Measurements from ENCODE around the gene PRUNE1.

DNA sequence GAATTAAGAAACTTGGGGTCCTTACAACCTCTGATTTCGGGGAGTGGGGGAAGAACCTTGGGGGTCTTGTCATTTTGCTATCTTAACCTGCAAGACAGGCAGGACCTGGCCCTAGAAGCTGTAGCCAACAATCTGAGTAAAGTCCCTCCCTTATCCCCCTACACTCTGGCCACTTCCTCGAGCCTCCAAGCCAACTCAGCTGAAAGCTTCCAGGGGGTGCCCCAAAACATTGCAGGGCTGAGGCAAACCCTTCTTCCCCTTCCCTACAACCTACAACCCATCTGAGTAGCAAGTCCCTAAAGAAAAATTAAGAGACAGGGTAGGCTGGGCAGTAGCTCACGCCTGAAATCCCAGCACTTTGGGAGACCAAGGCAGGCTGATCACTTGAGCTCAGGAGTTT, 38.6 kb upstream of the PRUNE1 start:
- TF ChIP-seq POLR2A (IDR thresholded peaks at IDR 0.05) (no peak), CTCF (IDR thresholded peaks at IDR 0.05) (no peak)
